NCI-H1694 treated with DMSO at 0.1 percent for 48 hours (cell line): Measurements from ENCODE around the gene DHX57.

Experiments
- DNase-seq: peaks from one replicate; lab custom pipeline; 2025; lab: John Stamatoyannopoulos, UW

The DHX57 gene

DNA sequence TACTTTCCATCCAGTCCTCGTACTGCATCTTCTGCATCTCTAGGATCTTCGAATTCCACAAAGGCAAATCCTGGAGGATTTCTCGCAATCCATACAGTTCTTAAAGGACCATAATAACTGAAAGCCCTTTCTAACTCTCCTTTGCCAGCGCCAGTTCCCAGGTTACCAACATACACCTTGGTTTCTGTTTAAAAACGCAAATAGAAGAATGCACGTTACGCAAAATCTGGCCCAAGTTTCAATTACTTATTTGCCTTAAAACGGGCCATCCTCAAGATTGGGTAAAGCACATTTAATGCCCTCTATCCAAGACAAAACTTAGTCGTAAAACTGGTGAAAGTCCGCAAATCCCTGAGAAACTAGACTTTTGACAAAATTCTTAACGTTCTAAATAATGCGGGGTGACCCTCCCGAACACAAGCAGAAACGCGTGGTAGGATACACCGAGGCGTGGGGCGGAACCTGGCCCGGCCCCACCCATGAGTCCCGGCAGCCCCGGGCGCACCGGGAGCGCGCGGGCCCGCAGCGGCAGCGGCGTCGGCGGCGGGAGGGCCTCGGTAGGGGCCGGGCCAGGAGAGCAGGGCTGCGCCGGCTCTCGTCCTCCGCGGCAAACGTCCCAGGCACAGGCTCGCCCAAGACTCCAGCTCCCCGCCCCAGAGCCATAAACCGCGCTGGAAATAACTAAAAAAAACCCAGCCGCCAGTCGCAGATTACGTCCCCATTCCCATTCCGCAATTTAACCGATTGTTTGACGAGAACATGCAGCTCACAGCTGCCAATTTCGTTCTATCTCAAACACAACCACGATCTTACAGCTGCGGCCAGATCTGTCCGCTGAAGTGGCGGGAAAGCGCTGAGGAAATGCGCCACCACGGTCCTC, 125.5 kb downstream of the DHX57 start:
- DNase-seq: peak; percentile 70

DNA sequence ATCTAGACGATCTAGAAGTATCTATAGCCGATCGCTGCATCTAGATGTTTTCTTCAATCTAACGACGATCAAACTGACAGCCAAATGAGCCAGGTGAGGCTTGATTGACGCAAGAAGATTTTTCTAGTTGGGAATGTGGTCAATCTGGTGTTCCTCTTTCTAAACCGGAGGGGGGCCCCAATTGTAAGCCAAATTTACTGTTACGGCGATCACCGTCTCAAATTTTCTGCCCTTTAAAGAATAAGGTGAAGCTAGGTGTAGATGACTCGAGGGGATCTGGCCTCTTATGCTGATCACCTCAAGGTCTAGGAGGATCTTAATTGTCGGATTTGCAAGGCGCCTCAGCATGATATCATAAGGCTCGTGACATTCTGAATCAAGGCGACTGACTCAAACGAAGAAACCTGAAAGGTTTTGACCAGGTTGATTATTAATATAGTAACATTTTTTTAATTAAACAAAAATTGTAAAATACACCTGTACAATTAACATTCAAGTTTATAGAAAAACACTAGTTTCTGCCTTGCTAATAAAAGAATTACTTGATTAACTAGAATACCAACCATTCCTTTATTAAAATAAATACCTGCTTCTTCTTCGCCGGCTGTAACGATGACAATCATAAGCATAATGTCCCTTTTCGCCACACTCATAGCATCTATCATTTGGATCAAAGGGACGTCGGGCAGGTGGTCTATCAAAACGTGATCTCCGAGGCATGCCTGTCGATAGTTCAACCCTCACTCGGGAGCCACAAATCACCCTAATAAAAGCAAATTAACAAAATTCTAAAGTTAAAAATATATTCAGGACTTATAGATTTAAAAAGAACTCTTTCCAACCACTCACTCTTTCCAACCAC, 126.6 kb downstream of the DHX57 start:
- DNase-seq: no peak

DNA sequence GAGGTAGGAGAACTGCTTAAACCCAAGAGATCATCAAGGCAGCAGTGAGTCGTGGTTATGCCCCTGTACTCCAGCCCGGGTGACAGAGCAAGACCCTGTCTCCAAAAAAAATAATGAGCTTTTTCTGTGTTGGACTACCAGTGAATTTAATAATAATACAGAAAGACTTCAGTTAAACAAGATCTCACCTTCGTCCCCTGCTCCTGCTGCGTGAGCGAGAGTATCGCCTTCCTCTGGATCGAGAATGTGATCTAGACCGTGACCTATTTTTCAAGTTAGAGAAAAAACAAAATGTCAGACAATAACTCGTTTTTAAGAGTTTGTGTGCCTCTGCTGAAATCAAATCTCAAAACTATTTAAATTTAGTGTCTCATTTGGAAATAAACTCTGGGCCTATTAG, 127.3 kb downstream of the DHX57 start:
- DNase-seq: no peak

DNA sequence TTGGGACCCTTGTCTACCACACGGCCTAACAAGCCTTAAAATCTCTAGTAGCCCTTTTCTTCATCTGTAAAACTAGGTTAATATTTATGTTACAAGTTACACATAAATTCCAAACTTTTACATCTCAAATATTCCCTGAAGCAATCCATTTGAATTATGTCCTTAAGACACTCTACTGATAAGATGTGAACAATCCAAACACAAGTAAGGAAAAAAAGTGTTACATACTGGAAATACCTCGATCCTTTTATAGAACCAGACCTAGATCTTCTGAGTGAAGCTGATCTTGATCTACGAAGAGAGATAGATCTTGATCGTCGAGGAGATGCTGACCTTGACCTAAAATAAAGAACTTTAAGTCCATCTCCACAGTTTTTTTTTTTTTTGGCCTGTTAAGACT, 127.9 kb downstream of the DHX57 start:
- no peak for DNase-seq
